Ectodermal cell (in vitro differentiated cells): ENCODE measurements around the gene ATOH7. TPM values are rescaled to one million over a fixed set of nuclear protein-coding genes. Genes with fewer than 3 reads are reported as not detected.
"Not testable (repeated sequence)": the region's sequence is repeated elsewhere in the genome, so short reads cannot be mapped to it uniquely, and the experiment has no call there.

ENCODE experiments used
- H3K27ac ChIP-seq: 2 replicates; pipeline ENCODE4 v1.7.0; 2013; ENCODE audit warnings: mild to moderate bottlenecking, low read depth, low read length; ENCODE audit not compliant: insufficient read depth, poor library complexity, severe bottlenecking
- H3K27me3 ChIP-seq: 2 replicates; pipeline ENCODE4 v1.7.0; 2013; ENCODE audit warnings: mild to moderate bottlenecking, low read length; ENCODE audit not compliant: insufficient read depth, control insufficient read depth, poor library complexity, severe bottlenecking
- H3K36me3 ChIP-seq: one replicate; pipeline ENCODE4 v1.7.0; 2013; ENCODE audit warnings: low read length; ENCODE audit not compliant: control insufficient read depth, insufficient read depth
- H3K4me1 ChIP-seq: one replicate; pipeline ENCODE4 v1.7.0; 2013; ENCODE audit warnings: low read length; ENCODE audit not compliant: control insufficient read depth, insufficient read depth
- H3K4me3 ChIP-seq: 2 replicates; pipeline ENCODE4 v1.7.0; 2013; ENCODE audit warnings: low read depth, low read length, control low read depth; ENCODE audit not compliant: insufficient read depth
- H3K9me3 ChIP-seq: 2 replicates; pipeline ENCODE4 v1.7.0; 2013; ENCODE audit warnings: mild to moderate bottlenecking, low read length, moderate library complexity; ENCODE audit not compliant: control insufficient read depth
- WGBS, 2 experiments: methylation state at CpG; one replicate each; pipeline ENCODE4 v1.1.7; 2013; ENCODE audit warnings: missing lambda C conversion rate in 2 of 2; 5-methylcytosine and 5-hydroxymethylcytosine counted together
- polyA plus RNA-seq, 4 experiments: library from polyadenylated mRNA; stranded (reverse); fragments of 50-300 nt; gene quantifications; one replicate each; pipeline ENCODE4 v1.2.3, GENCODE V29; 2013

Gene ATOH7
- polyA plus RNA-seq (2013, experiment 1 of 4) = not detected
- polyA plus RNA-seq (2013, experiment 2 of 4) = 0.34 TPM
- polyA plus RNA-seq (2013, experiment 3 of 4) = 0.37 TPM
- polyA plus RNA-seq (2013, experiment 4 of 4) = 0.41 TPM

DNA sequence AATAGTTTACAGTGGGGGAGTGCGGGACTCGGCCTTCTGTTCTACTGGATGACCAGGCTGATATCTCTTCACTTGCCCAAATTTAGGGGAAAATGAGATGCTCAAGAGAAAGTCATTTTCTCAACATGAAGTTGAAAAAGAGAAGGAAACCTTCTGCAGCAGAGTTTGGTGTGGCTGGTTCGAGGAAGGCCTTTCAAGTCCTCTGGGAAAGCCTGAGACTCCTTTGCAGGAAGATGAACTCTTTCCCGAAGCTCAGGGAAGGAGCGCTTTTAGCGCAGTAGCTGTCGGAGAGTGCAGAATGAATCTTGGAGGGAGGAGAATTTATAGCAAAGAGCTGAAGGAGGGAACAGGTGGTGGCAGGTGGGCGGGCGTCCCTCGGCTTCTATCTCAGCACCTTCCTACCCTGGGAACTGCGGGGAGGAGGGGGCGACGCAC lies at the start of gene ATOH7:
Gene ATOH7, minus strand, starts transcription at position 297 of the 435 bp plus-strand sequence. CDS start 436 bp downstream, outside the sequence.
- H3K36me3 ChIP-seq = no peaks in the 10 kb centered on the region
- peaks cover 6% of the 10 kb centered on the region for H3K4me1 ChIP-seq
- no peak within 1 kb of the TSS for H3K27ac ChIP-seq
- H3K4me3 ChIP-seq = peak within 1 kb of the TSS; percentile 50
- peaks cover 48% of the 10 kb centered on the region for H3K27me3 ChIP-seq
- H3K9me3 ChIP-seq = no peaks in the 10 kb centered on the region
- 31% methylated on average over 13 of the region's 13 CpGs for WGBS, 2 experiments

DNA sequence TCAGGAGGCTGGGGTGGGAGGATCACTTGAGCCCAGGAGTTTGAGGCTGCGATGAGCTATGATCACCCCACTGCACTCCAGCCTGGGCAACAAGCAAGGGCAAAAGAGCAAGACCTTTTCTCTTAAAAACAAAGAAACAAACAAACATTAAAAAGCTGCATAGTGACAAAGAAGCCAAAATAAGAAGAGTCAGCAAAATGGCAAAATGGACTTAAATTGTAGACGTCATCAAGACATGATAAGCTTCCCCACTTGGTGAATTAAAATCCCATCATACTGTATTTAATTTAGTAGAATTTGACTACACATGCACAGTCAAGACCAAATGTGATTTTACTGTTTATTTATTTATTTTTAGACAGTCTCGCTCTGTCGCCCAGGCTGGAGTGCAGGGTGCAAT lies 48.8 kb upstream of the ATOH7 start:
- H3K4me3 ChIP-seq = no peak overlapping the region
- 88 to 98% methylated on average over 4 of the region's 4 CpGs for WGBS, 2 experiments

DNA sequence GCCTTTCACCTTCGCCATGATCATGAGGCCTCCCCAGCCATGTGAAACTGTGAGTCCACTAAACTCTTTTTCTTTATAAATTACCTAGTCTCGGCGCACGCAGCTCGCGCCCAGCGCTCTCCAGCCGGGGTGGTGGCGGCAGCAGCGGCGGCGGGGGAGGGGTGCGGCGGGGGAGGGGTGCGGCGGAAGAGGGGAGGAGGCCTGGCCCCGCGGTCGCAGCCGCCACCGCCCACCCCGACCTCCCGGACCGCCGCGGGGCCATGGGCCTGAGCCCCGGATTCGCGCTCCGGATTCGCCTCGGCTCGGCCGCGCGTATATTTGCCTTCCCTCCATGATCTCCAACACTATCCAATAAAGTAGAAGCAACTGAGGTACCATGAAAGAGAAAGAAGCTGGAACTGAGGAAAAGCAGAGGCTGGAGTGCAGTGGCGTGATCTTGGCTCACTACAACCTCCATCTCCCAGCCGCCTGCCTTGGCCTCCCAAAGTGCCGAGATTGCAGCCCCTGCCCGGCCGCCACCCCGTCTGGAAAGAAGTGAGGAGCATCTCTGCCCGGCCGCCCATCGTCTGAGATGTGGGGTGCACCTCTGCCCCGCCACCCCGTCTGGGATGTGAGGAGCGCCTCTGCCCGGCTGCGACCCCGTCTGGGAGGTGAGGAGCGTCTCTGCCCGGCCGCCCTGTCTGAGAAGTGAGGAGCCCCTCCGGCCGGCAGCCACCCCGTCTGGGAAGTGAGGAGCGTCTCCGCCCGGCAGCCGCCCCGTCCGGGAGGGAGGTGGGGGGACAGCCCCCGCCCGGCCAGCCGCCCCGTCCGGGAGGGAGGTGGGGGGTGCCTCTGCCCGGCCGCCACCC lies 47.2 kb upstream of the ATOH7 start:
- 95 to 97% methylated on average over 67 to 70 of the region's 70 CpGs for WGBS, 2 experiments
- not testable (repeated sequence) for H3K9me3 ChIP-seq, H3K4me3 ChIP-seq, H3K27me3 ChIP-seq, H3K36me3 ChIP-seq, H3K4me1 ChIP-seq, H3K27ac ChIP-seq

More for the DNA sequence above, 48.8 kb upstream of the ATOH7 start:
- H3K27ac ChIP-seq = no peak overlapping the region
- H3K4me1 ChIP-seq = peaks cover 10% of the 10 kb centered on the region
- no peaks in the 10 kb centered on the region for H3K27me3 ChIP-seq
- H3K9me3 ChIP-seq = no peaks in the 10 kb centered on the region
- H3K36me3 ChIP-seq = no peaks in the 10 kb centered on the region

DNA sequence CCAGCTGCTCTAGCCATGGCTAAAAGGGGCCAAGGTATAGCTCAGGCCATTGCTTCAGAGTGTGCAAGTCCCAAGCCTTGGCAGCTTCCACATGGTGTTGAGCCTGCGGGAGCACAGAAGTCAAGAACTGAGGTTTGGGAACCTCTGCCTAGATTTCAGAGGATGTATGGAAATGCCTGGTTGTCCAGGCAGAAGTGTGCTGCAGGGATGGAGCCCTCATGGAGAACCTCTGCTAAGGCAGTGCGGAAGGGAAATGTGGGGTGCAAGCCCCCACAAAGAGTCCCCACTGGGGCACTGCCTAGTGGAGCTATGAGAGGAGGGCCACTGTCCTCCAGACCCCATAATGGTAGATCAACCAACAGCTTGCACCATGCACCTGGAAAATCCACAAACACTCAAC lies 45.9 kb upstream of the ATOH7 start:
- not testable (repeated sequence) for H3K4me1 ChIP-seq, H3K9me3 ChIP-seq, H3K27ac ChIP-seq, H3K27me3 ChIP-seq, H3K36me3 ChIP-seq, H3K4me3 ChIP-seq
- 94% methylated on average over 2 of the region's 2 CpGs for WGBS, 2 experiments

DNA sequence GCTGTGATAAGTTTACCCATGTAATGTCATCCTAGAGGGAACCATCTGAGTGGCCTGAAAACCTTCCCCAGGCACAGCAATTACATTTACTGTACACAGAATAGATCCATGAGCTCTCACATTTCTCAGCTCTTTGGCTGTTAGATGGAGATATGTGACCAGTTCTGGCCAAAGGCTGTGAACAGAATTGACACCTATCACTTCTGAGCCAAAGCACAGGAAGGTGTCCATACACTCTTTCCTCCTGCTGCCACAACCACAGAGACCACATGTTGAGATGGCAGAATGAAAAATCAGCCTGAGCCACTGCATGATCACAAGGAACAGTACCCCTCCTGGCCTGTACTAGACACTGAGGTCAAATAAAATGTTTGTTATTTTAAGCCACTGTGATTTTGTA lies 44.3 kb upstream of the ATOH7 start:
- H3K27ac ChIP-seq = no peak overlapping the region
- H3K36me3 ChIP-seq = no peaks in the 10 kb centered on the region
- H3K4me3 ChIP-seq = no peak overlapping the region
- H3K27me3 ChIP-seq = no peaks in the 10 kb centered on the region
- H3K9me3 ChIP-seq = no peaks in the 10 kb centered on the region
- H3K4me1 ChIP-seq = no peaks in the 10 kb centered on the region

DNA sequence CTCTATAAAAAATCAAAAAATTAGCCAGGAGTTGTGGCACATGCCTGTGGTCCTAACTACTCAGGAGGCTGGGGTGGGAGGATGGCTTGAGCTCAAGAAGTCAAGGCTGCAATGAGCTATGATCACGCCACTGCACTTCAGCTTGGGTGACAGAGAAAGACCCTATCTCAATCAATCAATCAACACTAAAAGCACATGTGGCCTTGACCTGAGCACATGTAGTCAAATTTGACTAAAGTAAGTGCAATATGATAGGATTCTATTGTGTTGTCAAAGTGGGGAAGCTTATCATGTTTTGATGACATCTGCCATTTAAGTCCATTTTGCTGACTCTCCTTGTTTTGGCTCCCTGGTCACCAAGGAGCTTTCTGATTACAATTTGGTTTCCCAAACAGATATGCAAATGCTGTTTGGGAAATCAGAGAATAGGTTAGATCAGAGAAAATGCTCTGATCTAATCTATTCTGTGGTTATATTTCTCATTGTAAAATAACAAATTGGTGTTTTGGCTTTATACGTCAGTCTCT lies 43.8 kb upstream of the ATOH7 start:
- Histone ChIP-seq H3K27ac (no peak overlapping the region), H3K4me3 (no peak overlapping the region), H3K9me3 (no peaks in the 10 kb centered on the region), H3K36me3 (no peaks in the 10 kb centered on the region), H3K4me1 (no peaks in the 10 kb centered on the region), H3K27me3 (no peaks in the 10 kb centered on the region)
- 95 to 97% methylated on average over 2 of the region's 2 CpGs for WGBS, 2 experiments

DNA sequence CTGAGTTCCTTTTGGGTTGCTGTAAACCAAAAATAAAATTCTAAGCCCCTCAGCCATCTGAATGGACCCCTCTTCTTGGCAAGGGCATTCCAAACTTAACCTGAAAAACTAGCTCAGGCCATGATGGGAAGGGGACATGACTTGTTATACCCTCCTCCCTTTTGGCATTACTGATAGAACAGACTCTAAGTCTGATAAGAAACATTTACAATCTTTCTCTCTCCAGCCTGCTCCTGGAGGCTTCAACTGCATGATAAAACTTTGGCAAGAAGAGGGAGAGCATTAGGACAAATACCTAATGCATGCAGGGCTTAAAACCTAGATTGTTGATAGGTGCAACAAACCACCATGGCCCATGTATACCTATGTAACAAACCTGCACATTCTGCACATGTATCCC lies 40.9 kb upstream of the ATOH7 start:
- Histone ChIP-seq H3K4me1 (no peaks in the 10 kb centered on the region), H3K9me3 (no peaks in the 10 kb centered on the region), H3K4me3 (no peak overlapping the region), H3K27ac (no peak overlapping the region), H3K27me3 (peaks cover 13% of the 10 kb centered on the region), H3K36me3 (no peaks in the 10 kb centered on the region)

DNA sequence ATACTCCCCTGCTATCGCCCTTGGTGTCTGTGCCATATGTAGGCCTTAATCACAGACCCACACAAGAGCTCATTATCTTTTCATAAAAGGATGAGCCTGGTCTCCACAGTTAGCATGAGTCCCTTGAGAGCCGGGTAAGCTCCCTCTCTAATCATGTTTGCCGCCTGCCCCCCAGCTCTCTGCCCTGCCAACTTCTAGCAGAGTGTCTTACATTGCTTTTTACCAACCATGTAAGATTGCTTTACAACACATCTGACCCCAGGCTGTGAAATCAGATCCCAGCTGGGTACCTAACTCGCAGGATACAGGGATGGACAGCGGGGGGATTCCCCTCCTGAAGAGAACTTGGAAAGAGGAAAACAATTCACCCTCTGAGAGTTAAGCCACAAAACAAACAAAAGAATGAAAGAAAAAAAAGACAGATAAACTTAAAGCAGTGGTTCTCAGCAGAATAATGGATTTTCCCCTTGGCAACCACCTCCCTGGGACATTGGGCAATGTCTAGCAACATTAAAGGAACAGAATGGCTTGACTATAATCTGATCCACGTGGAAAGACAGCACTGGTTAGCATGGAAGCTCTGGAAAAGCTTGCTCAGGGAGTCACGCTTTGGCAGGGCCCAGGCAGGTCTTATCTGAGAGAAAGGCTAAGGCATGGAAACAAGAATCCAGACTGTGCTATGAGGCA lies 39.4 kb upstream of the ATOH7 start:
- no peak overlapping the region for H3K4me3 ChIP-seq
- no peaks in the 10 kb centered on the region for H3K4me1 ChIP-seq
- H3K9me3 ChIP-seq = no peaks in the 10 kb centered on the region
- peaks cover 13% of the 10 kb centered on the region for H3K27me3 ChIP-seq
- H3K36me3 ChIP-seq = no peaks in the 10 kb centered on the region
- H3K27ac ChIP-seq = peak overlapping the region; percentile 52
- WGBS, 2 experiments = 18% methylated on average over 7 of the region's 7 CpGs

DNA sequence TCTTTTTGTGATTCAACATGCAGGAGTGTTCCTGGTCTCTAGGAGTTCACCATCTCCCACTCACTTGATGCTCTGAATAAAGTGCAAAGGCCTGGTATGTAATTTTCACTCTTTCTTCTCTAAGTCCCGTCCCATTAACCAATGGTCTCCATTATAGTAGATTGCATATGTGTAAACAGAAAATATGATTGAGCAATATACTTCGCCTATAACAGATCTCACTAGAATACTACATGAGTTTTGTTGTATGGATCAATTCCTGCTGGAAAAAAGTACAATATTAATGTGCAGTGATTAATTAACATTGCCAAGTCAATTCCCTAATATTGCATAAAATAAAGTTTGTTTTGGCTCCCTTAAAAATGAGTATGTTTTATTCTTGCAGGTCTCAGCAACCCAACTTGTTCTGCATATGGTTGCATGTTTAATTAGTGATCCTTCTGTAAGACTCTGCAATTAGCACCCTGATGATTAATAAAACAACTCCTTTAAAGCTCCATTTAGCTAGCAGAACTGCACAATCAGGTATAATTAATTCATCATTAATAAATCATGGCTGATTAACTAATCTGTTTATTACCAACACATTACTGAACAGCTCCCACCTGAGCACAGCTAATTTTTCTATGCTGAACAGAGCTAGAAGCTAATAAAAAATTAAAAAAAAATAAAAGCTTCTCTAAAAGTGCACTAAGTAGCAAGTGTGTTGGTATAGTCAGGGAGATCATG lies 37.8 kb upstream of the ATOH7 start:
- Histone ChIP-seq H3K4me3 (no peak overlapping the region), H3K36me3 (no peaks in the 10 kb centered on the region), H3K27ac (no peak overlapping the region), H3K27me3 (peaks cover 13% of the 10 kb centered on the region), H3K9me3 (no peaks in the 10 kb centered on the region), H3K4me1 (no peaks in the 10 kb centered on the region)
- no CpG with 5 or more reads among the region's 2 CpGs for WGBS, 2 experiments
